Spinal cord (tissue), 10 donors: ENCODE data around the gene AGBL4. TPM values are rescaled to one million over a fixed set of nuclear protein-coding genes. Genes with fewer than 3 reads are reported as not detected.

Experiments
- DNase-seq, 6 donors: peaks; one replicate each; pipeline versions ENCODE4 v3.0.0 to v3.0.0-alpha.2; 2013 to 2015; ENCODE audit warnings: low spot score in 6 of 6, low read depth in 4 of 6
- H3K27ac ChIP-seq: one replicate; pipeline ENCODE4 v1.5.1; 2013; ENCODE audit warnings: low read depth, low read length, control low read depth
- H3K27me3 ChIP-seq: one replicate; pipeline ENCODE4 v1.6.1; 2013; ENCODE audit warnings: low read length; ENCODE audit not compliant: control insufficient read depth, insufficient read depth
- H3K36me3 ChIP-seq: one replicate; pipeline ENCODE4 v1.6.1; 2013; ENCODE audit warnings: low read length; ENCODE audit not compliant: control insufficient read depth, insufficient read depth
- H3K4me1 ChIP-seq: one replicate; pipeline ENCODE4 v1.6.1; 2013; ENCODE audit warnings: low read length; ENCODE audit not compliant: control insufficient read depth, insufficient read depth
- H3K4me3 ChIP-seq: one replicate; pipeline ENCODE4 v1.5.1; 2013; ENCODE audit warnings: low read depth, low read length, control low read depth
- H3K9me3 ChIP-seq: one replicate; pipeline ENCODE4 v1.6.1; 2013; ENCODE audit warnings: low read length; ENCODE audit not compliant: control insufficient read depth, insufficient read depth
- WGBS: methylation state at CpG from one replicate; pipeline ENCODE4 v1.1.5; 2013; ENCODE audit warnings: missing lambda C conversion rate; ENCODE audit not compliant: insufficient coverage; 5-methylcytosine and 5-hydroxymethylcytosine counted together
- polyA plus RNA-seq, 2 donors: library from polyadenylated mRNA; unstranded; fragments of 120-200 nt; gene quantifications; one replicate each; pipeline ENCODE4 v1.2.1, GENCODE V29; 2013; ENCODE audit not compliant: insufficient read length in 2 of 2
- total RNA-seq, 2 donors: library from RNA; depleted of rRNA in 1 of 2; stranded (reverse); fragments of 120-200 nt in 1 of 2; fragments of >200 nt in 1 of 2; gene quantifications; one replicate each; pipeline versions ENCODE4 v1.2.3 to v1.2.4, GENCODE V29; 2013 to 2014
- donor health status: healthy.

The AGBL4 gene
- total and polyA plus RNA-seq, 4 donors, result 3.8 to 6.8 (median 4.7) TPM

DNA sequence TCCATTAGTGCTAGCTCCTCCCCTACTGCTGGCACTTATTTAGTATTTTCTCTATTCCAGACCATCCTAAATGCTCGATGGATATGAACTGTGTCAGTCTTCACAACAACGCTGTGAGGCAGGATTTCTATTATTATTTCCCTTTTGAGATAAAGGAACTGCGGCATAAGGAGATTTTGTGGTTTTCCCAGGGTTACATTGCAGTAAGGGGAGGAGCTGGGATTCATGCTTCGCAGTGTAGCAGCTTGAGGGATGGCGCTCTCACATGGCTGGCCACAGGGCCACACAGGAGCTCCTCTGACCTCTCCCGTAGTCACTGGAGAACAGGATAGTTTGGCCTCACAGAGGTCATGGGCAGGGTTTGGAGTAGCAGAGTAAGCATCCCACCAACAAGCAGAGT lies 1364.0 kb downstream of the AGBL4 start:
- H3K27ac ChIP-seq, result no peak overlapping the region
- no peaks in the 10 kb centered on the region for H3K27me3 ChIP-seq
- 85% methylated on average over 4 of the region's 6 CpGs for whole genome bisulfite sequencing
- DNase-seq, result no peak
- peaks cover 3% of the 10 kb centered on the region for H3K4me1 ChIP-seq
- no peak overlapping the region for H3K4me3 ChIP-seq
- H3K9me3 ChIP-seq, result no peaks in the 10 kb centered on the region
- H3K36me3 ChIP-seq, result no peaks in the 10 kb centered on the region

- Histone ChIP-seq H3K9me3 (no peaks in the 10 kb centered on the region), H3K36me3 (no peaks in the 10 kb centered on the region), H3K27me3 (no peaks in the 10 kb centered on the region), H3K4me1 (peaks cover 5% of the 10 kb centered on the region), H3K27ac (no peak overlapping the region), H3K4me3 (no peak overlapping the region)
- WGBS, result 97% methylated on average over 4 of the region's 4 CpGs
- no peak for DNase-seq
These were observed 1366.3 kb downstream of the AGBL4 start for GRCh38 chr1:48657413-48657812.

- H3K36me3 ChIP-seq, result no peaks in the 10 kb centered on the region
- no peaks in the 10 kb centered on the region for H3K27me3 ChIP-seq
- peak in 2 of 6 donors; percentile 59 to 78 for DNase-seq
- H3K9me3 ChIP-seq, result no peaks in the 10 kb centered on the region
- no peak overlapping the region for H3K27ac ChIP-seq
- H3K4me3 ChIP-seq, result no peak overlapping the region
- peaks cover 5% of the 10 kb centered on the region for H3K4me1 ChIP-seq
- WGBS, result 45% methylated on average over 6 of the region's 8 CpGs
These were observed 1369.0 kb downstream of the AGBL4 start for GRCh38 chr1:48654606-48655210.

- Histone ChIP-seq H3K27ac (no peak overlapping the region), H3K4me3 (no peak overlapping the region), H3K36me3 (no peaks in the 10 kb centered on the region), H3K9me3 (no peaks in the 10 kb centered on the region), H3K4me1 (peaks cover 5% of the 10 kb centered on the region), H3K27me3 (no peaks in the 10 kb centered on the region)
- DNase-seq, result no peak
- WGBS, result 72% methylated on average over 4 of the region's 6 CpGs
These were observed 1371.4 kb downstream of the AGBL4 start for GRCh38 chr1:48652334-48652733.

DNA sequence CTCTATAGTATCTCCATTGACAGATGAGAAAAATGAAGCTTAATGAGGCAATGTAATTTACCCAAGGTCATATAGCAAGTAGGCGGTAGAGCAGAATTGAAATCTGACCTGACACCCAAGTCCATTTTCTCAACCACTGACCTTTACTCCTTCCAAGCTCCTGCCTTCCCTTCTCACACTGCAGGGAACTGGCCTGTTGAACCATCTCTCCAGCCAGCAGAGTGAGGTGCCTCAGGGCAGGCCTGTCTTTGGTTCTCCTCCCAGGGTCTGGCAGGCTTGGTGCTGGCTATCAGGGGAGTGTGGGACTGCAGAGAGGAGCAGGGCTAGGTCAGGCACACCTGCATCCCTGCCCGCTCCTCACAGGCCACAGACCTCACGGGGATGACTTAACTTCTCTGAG lies 1373.9 kb downstream of the AGBL4 start:
- Histone ChIP-seq H3K4me1 (peaks cover 7% of the 10 kb centered on the region), H3K27ac (no peak overlapping the region), H3K9me3 (no peaks in the 10 kb centered on the region), H3K27me3 (no peaks in the 10 kb centered on the region), H3K36me3 (no peaks in the 10 kb centered on the region), H3K4me3 (no peak overlapping the region)
- DNase-seq, result no peak
- 100% methylated on average over 3 of the region's 3 CpGs for WGBS

DNA sequence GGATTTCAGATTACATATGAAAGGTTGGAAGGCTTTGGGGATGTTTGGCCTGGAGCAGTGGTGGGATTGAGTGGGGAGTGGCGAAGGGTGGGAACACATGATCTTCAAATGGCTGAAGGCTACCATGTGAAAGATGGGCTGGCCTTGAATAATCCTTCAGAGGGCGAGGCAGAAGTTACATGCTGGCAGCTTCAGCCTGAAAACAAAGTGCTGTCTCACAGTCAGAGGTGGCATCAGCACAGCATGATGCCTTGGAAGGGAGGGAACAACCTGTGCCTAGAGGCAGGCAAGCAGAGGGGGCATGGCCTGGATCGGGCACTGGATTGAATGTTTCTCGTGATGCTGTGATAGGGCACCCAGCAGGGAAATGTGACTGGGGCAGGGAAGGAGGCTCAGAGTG lies 1377.9 kb downstream of the AGBL4 start:
- Histone ChIP-seq H3K27me3 (no peaks in the 10 kb centered on the region), H3K9me3 (no peaks in the 10 kb centered on the region), H3K4me1 (peaks cover 5% of the 10 kb centered on the region), H3K36me3 (no peaks in the 10 kb centered on the region), H3K4me3 (no peak overlapping the region), H3K27ac (no peak overlapping the region)
- 76% methylated on average over 4 of the region's 4 CpGs for WGBS
- no peak for DNase-seq

DNA sequence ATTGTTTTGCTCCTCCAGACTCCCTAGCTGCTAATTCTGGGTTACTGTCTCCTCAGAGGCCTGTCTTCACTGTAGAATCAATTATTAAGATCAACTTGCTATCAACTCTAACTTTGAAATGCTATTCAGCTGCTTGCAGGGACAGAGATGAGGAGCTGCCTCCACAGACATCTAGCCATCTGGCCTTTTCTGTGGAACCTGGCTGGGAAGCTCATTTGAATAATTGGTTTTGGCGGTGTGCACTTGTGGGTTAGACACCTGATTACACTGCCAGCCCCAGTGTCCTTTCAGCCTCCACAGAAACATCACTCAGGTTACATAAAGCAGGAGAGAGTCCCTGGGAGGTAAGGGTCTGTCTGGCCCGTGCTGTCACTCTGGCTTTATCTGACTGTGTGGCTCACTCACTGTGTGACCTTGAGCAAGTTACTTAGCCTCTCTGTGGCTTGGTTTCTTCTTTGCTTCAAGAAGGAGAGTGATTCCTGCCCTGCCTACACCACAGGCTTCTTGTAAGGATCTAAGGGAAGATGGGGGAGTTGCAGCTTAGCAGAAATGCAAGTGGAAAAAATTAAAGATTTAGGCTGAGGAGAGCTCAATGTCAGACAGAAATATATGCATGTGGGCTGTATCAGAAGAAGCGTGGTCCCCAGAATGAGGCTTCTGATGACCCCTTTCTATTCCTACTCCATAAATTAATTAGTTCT lies 1378.7 kb downstream of the AGBL4 start:
- DNase-seq, result peak in 2 of 6 donors; percentile 29 to 67
- Histone ChIP-seq H3K27ac (no peak overlapping the region), H3K27me3 (no peaks in the 10 kb centered on the region)

DNA sequence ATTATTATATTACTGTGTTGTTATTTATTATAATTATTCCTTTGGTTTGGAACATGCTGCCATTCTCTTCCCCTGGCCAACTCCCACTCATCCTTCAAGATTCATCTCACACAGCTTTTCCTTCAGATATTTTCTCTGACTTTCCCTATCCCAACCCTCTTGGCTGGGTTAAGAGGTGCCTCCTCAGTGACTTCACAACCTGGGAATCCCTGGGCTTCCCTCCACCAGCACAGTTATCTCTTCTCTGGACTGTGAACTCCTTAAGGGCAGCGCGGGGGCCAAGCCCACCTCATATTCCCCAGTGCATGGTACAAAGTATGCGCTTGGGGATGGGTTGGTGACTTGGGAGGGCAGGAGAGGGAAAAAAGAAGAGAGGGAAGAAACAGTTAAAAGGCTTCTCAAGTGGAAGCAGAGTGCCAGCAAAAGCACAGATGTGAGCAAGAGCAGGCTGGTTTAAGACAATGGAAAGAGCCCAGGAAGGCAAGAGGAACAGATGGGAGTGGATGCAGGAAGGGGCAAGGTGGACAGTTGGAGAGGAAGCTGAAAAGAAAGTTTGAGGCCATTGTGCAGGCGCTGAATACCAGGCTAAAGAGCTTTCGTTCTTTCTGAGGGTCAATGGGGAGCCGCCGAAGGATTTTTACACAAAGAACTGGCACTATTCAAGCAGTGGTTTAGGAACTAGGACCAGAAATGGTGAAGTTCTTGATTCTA lies 1379.4 kb downstream of the AGBL4 start:
- Histone ChIP-seq H3K27ac (no peak overlapping the region), H3K36me3 (no peaks in the 10 kb centered on the region), H3K9me3 (no peaks in the 10 kb centered on the region), H3K27me3 (no peaks in the 10 kb centered on the region), H3K4me1 (peaks cover 5% of the 10 kb centered on the region), H3K4me3 (no peak overlapping the region)
- 48% methylated on average over 5 of the region's 7 CpGs for WGBS
- peak in 1 of 6 donors; percentile 19 for DNase-seq

More for the DNA sequence above, 1378.7 kb downstream of the AGBL4 start:
- H3K4me3 ChIP-seq, result no peak overlapping the region
- H3K36me3 ChIP-seq, result no peaks in the 10 kb centered on the region
- WGBS, result 50% methylated on average over 1 of the region's 3 CpGs
- H3K4me1 ChIP-seq, result peaks cover 5% of the 10 kb centered on the region
- H3K9me3 ChIP-seq, result no peaks in the 10 kb centered on the region

- DNase-seq, result no peak
- Histone ChIP-seq H3K27ac (no peak overlapping the region), H3K36me3 (no peaks in the 10 kb centered on the region), H3K4me3 (no peak overlapping the region), H3K27me3 (no peaks in the 10 kb centered on the region), H3K4me1 (peaks cover 5% of the 10 kb centered on the region), H3K9me3 (no peaks in the 10 kb centered on the region)
- WGBS, result 100% methylated on average over 1 of the region's 1 CpG
These were observed 1380.6 kb downstream of the AGBL4 start for GRCh38 chr1:48643193-48643592.
